ENCODE measurements around the gene FAU.
A peak's percentile ranks its signal among the peaks of the same experiment; 100 is the strongest.

Gene FAU

GRCh38 chr11:65135633-65136145, 13.8 kb upstream of the FAU start:
- no peak for DNase-seq

- peak; percentile 78 to 82 for DNase-seq
These were observed 13.2 kb upstream of the FAU start for GRCh38 chr11:65134952-65135632.

- peak; percentile 91 to 92 for DNase-seq
These were observed 12.5 kb upstream of the FAU start, which contains the start of gene SYVN1 for GRCh38 chr11:65134240-65134951. SYVN1 (minus strand) TSS chr11:65134519; CDS start chr11:65133601, 918 bp downstream.

GRCh38 chr11:65133724-65134123, 11.8 kb upstream of the FAU start:
- DNase-seq: no peak

- DNase-seq: peak; percentile 54 to 55
These were observed 11.2 kb upstream of the FAU start for GRCh38 chr11:65132988-65133700.

GRCh38 chr11:65132238-65132987, 10.5 kb upstream of the FAU start:
- no peak for DNase-seq

GRCh38 chr11:65131895-65132237, 9.9 kb upstream of the FAU start:
- no peak for DNase-seq

GRCh38 chr11:65131417-65131776, 9.5 kb upstream of the FAU start:
- no peak for DNase-seq

- no peak for DNase-seq
These were observed 8.9 kb upstream of the FAU start for GRCh38 chr11:65130631-65131416.

GRCh38 chr11:65129649-65130441, 7.9 kb upstream of the FAU start:
- DNase-seq: no peak

- DNase-seq: no peak
These were observed 6.5 kb upstream of the FAU start for GRCh38 chr11:65128182-65129145.

- DNase-seq: no peak
These were observed 5.7 kb upstream of the FAU start for GRCh38 chr11:65127473-65128181.

- no peak for DNase-seq
These were observed 4.8 kb upstream of the FAU start for GRCh38 chr11:65126624-65127274.

- DNase-seq: no peak
These were observed 3.5 kb upstream of the FAU start for GRCh38 chr11:65125197-65126056.

- no peak for DNase-seq
These were observed 2.7 kb upstream of the FAU start for GRCh38 chr11:65124480-65125196.

GRCh38 chr11:65121447-65121864, 478 bp downstream of the FAU start:
- peak in 1 of 2 donors; percentile 38 for DNase-seq

- no peak for DNase-seq
These were observed 1.1 kb downstream of the FAU start for GRCh38 chr11:65120831-65121230.

Measured in activated CD4-positive, alpha-beta T cell treated with anti-CD3 and anti-CD28 coated beads for 4 hours (primary cell).